HG03045 (cell line): ENCODE measurements around the gene FSD1.
"Not testable (repeated sequence)": the region's sequence is repeated elsewhere in the genome, so short reads cannot be mapped to it uniquely, and the experiment has no call there.

ENCODE experiments used
- ATAC-seq: cut with Tn5 transposase; IDR thresholded peaks from one replicate; pipeline ENCODE4 v1.9.1; 2021; ENCODE audit warnings: mild to moderate bottlenecking, moderate library complexity; ENCODE audit not compliant: unreplicated experiment

Gene FSD1

DNA sequence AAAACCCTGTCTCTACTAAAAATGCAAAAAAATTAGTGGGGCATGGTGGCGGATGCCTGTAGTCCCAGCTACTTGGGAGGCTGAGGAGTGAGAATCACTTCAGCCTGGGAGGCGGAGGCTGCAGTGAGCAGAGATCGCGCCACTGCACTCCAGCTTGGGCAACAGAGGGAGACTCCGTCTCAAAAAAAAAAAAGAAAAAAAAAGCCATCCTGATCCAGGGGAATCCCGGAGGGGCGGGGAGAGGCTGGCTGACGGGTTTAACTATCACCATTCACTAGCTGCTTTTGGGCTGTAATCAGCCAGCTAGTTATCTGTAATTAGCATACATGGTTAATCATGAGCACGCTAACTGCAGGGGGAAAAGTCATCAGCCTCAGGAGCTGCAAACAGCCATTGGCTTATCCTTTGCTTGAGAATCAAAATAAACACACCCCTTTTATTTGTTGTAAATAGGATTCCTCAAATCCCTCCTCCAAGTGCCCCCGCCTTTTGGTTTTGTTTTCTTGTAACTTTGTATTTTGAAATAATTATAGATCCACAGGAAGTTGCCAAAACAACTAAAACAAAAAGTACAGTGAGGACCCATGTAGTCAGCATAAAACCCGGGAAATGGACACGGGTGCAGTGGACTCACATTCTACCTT, 9.6 kb downstream of the FSD1 start:
- no peak for ATAC-seq

DNA sequence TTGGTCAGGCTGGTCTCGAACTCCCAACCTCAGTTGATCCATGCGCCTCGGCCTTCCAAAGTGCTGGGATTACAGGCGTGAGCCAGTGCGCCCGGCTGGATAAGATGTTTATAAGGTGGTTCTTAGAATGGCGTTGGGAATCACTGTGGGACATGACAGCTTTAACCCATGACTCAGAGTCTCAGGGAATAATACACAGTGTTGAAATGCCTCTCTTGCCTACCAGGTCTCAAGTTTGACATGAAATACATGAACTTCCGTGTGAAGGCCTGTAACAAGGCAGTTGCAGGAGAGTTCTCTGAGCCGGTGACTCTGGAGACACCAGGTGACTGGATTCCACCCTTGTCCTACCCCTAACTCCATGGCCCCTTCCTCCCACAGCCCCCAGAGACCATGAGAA, 12.6 kb downstream of the FSD1 start:
- no peak for ATAC-seq

DNA sequence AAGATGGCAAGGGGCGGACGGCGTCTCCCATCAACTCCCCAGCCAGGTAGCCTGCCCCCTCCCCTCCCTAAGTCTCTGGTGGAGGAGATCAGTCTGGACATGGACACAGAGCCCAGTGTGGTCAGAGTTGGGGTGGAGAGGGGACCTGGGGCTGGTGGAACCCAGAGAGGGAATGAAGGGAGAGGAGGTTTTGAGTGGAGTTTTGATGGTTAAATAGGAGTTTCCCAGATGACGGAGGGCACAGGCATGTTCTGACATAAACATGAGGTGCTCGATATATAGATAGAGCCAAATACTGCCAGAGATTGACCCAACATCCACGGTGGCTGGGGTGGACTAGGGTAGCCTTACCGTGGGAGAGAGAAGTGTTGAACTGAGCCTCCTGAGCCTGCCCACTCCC, 14.1 kb downstream of the FSD1 start:
- ATAC-seq, result no peak

DNA sequence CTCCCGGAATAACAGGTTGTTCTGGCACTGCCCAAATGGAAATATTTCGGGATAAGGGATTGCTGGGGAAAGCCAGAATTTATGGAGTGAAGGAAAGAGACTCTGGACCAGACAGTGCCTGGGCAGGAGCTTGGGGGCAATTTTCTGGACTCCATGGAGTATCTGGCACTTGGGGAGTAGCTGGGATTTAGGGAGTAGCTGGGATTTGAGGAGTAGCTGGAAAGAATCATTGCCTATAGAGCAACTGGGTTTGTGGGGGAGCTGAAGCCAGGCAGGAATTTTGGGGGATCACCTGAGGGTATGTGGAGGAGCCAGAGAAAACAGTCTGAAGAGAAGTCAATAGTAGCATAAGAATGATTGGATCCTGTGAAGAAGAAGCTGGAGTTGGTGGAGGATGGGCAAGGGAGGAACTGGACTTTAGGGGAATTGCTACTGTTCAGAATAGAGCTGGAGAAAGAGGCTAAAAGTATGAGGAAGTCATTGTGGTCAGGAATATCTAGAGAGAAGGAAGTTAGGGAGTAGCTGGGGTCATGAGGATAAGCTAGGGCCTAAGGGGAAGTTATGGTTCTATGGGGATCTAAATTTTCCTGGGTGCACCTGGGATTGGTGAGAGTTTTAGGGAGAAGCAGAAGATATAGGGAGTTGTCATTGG, 14.8 kb downstream of the FSD1 start:
- no peak for ATAC-seq

DNA sequence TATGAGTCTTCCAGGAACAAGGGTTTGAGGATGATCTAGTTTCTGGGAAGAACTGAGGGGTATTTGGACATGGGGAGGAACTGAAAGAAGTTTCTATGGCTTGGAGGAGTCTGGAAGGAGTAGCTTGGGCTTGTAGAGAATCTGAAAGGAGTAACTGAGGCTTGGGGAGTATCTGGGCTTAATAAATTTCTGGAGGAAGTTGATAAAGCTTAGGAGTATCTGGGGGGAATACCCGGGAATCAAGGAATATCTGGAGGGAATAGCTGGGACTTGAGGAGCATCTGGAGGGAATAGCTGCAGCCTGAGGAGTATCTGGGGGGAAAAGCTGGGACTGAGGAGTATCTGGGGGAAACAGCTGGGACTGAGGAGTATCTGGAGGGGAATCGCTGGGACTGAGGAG, 16.0 kb downstream of the FSD1 start:
- ATAC-seq, result no peak

DNA sequence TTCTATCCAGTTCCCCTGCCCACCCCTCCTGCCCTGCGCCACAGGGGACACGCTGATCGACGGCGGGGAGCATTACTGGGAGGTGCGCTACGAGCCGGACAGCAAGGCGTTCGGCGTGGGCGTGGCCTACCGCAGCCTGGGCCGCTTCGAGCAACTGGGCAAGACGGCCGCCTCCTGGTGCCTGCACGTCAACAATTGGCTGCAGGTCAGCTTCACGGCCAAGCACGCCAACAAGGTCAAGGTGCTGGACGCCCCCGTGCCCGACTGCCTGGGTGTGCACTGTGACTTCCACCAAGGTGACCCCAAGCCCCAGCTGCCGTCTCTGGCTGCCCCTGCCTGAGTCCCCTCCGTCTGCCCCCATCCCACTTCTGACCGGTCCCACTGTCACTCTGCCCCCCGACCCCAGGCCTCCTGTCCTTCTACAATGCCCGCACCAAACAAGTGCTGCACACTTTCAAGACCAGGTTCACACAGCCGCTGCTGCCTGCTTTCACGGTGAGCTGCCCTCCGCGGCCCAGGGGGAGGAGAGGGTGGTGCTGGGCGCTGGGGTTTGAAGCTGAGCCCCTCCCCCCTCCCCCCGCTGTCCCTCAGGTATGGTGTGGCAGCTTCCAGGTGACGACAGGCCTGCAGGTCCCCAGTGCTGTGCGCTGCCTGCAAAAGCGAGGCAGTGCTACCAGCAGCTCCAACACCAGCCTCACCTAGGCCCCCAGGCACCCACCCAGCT, 18.7 kb downstream of the FSD1 start:
- no peak for ATAC-seq

DNA sequence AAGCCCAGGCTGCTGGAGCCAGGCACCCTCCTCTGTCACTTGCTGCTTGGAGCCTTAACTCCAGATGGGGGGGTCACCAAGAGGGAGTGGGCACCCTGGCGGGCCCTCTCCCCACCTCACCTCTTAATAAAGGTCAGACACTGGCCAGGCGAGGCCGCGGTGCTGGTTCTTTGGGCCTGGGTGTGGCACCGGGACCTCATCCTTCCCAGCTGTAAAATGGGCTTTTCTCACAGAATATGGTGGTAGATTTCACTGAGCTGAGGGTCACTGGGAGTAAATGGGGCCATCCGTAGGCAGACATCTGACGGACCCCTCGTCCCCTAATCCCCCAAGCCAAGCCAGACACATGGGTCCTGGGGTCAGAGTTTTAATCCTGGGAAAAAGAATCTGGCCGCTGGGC, 19.3 kb downstream of the FSD1 start:
- no peak for ATAC-seq

DNA sequence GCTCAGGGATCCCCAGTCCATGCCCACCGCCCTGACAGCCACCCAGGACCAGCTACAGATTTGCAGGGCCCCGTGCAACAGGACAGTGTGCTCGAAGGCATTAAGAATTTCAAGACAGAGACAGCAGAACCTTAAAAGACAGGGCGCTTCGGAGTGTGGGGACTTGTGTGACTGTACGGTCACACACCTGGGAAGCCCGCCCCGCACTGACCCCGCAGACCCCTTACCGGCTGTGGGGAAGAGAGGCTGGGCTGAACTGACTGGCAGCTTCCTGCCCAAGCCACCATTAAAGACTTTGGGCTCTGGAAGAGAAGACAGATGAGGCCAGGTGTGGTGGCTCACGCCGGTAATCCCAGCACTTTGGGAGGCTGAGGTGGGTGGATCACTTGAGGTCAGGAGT, 19.8 kb downstream of the FSD1 start:
- no peak for ATAC-seq

DNA sequence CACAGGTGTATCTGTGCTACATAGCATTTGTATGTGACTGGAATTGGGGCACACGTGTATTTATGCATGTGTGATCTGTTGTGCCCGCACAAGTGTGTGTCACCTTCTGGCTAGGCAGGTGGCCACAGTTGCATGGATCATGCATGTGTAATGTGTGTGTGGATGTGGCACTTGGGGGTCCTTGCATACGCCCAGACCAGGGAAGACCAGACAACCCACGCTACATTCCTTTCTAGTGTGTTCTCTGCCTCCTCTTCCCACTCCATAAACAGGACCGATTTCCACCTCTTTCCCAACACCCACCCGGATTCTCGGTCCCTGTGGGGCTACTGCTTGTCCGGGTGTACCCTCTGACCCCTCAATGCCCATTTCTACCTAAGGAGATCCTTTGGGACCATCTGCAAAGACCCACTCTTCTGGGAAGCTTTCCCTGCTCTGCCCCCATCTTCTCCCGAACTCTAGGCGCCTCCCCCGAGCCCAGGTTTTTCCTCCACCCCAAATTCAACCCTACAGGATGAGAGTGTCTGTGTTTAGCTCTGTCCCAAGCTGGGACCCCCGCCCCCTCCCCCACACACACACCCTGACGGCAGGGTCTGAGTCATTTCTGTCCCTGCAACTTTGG, 21.9 kb downstream of the FSD1 start:
- no peak for ATAC-seq

DNA sequence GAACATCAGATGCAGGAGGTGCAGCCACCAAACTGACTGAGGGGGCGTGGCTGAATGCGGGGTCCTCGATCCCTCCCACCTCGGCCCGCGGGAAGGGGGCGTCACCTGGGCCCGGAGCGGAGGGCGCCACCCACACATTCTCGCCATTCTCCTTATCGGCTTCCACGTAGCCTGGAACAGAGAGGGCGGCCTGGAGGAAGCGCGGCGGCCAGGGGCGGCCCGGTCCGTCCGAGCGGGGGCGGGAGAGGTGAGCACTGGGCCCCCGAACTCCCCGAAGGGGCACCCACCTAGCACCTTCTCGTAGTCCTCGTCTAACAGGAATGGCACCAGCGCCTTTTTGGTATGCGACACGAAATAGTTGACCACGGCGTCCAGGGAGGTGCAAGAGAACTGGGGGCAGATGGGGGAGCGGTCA, 22.4 kb downstream of the FSD1 start:
- ATAC-seq, result no peak

DNA sequence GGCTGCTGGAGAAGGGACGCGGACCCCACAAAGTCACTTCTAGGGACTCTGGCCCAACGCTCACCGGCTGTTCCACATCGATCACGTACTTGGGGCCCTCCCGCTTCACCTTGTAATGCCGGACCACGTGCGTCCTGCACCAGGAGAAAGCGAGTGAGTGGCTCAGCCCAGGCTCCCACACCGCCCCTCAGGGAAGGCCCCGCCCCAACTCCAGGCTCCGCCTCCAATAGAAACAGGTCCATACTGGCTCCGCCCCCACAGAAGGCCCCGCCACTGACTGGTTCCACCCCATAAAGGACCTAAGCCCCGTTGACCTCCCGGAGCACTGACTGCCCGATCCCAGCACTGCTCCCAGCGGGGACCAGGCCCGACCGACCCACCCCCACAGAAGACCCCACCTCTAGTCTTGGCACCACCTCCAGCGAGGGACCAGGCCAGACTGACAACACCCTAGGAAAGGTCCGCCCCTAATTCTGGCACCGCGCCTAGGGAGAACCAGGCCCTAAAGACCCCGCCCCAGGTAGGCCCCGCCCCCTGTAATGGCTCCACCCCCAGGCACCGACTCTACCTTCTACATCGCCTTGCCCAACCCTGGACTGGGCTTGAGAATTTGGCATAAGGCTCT, 23.0 kb downstream of the FSD1 start:
- no peak for ATAC-seq

DNA sequence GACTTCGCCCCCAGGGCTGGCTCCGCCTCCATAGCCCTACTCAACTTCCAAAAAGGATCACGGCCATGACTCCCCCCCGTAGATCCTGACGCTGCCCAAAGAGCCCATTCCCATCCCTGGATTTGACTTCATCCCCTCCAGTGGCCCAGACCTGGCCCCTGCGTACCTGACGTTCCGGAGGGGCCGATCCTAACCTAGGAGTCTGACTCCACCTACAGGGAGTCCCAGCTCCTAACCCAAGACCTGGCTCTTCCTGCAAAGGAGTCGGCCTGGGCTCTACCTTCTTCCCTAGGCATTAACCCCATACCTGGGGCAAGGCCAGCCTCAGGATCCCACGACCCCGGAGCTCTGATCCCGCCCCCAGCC, 23.5 kb downstream of the FSD1 start:
- ATAC-seq, result no peak

DNA sequence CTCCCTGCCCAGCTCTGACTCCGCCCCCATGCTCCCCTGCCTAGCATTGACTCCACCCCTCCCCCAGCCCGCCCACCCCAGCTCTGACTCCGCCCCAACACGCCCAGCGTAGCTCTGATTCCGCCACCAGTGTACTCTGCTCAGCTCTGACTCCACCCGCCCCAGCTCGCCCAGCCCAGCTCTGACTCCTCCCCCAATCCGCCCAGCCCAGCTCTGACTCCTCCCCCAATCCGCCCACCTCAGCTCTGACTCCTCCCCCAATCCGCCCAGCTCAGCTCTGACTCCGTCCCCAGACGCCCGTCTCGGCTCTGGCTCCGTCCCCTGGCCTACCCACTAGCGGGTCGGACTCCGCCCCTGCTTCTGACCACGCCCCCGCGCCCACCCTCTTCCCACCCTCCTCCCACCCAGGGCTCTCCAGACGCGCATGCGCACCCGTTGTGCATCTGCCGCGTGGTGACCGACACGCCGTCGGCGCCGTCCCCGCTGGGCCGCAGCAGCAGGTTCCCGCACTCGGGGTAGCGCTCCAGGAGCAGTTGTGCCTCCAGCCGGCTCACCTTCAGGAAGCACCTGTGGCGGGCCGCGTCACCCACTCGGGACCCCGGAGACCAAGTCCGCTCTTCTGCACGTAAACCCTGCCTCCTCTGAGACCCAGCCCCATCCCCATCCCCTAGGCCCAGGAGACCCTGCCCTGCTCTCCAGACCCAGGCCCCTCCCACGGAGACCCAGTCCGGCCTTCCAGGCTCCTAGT, 24.0 kb downstream of the FSD1 start:
- ATAC-seq, result peak; percentile 73

DNA sequence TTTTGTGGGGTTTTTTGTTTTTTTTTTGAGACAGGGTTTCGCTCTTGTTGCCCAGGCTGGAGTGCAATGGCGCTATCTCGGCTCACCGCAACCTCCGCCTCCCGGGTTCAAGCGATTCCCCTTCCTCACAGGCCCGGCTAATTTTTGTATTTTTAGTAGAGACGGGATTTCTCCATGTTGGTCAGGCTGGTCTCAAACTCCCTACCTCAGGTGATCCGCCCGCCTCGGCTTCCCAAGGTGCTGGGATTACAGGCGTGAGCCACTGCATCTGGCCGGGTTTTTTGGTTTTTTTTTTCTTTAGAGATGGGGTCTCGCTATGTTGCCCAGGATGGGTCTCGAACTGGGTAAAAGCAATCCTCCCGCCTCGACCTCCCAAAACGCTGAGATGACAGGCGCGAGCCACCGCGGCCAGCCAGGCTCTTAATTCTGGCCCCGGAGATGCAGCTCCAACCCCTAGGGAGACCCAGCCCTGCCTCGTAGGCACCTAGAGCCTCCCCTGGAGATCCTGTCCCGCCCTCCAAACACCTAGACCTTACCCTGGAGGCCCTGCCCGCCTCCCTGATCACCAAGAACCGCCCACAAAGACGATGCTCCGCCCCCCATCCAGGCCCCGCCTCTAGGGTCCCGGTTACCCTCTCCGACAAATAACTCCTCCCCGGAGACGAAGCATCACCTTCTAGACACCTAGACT, 24.7 kb downstream of the FSD1 start:
- ATAC-seq, result not testable (repeated sequence)

DNA sequence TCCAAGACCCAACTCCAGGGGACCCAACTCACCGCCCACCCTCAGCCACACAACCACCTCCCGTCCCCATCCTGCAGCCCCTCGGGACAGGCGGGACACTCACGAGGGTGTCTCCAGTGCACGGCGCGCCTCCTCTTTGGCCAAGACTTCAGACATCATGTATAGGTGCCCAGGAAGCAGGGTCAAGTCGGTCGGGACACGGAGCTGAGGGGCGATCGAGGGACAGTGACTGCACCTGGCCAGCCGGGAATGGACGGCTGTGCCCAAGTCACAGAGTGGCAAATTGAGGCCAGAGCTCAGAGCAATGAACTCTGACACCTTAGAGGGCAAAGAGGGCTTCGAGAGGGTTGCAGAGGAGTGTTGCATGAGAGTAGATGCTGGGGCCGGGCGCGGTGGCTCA, 25.5 kb downstream of the FSD1 start:
- ATAC-seq, result no peak

DNA sequence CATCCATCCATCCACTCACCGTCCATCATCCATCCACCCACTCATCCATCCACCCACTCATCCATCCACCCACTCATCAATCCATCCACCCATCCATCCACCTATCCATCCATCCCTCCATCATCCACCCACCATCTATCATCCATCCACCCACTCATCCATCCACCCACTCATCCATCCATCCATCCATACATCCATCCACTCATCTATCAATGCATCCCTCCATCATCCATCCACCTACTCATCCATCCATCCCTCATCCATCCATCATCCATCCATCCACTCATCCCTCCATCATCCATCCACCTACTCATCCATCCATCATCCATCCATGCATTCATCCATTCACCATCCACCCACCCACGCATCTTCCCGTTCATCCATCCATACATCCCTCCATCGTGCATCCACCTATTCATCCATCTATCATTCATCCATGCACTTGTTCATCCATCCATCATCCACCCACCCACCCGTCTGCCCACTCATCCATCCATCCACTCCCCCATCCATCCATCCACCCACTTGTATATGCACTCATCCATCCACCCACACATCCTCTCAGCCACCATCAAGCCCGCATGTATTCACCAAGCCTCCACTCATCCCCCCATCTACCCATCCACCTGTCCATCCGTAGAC, 30.7 kb downstream of the FSD1 start:
- ATAC-seq, result no peak

DNA sequence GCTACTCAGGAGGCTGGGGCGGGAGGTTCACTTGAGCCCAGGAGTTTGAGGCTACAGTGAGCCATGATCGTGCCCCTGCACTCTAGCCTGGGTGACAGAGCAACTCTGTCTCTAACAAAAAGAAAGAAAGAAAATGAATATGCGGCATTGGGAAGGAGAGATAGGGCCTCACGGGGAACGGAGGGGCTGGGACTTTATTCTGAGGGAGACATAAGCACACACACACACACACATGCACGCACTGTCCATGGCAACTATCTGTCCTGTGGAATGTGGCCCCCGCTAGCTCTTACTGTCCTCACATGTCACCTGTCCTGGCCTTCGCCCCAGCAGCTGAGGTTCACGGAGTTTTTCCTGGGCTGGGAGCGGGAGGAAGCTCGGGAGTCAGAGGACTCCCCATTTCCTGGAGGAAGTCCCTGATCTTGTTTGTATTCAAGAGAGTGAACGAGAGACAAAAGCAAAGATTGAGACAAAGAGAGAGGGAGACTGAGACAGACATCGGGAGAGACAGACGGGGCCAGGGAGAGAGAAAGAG, 33.6 kb downstream of the FSD1 start:
- ATAC-seq, result no peak

DNA sequence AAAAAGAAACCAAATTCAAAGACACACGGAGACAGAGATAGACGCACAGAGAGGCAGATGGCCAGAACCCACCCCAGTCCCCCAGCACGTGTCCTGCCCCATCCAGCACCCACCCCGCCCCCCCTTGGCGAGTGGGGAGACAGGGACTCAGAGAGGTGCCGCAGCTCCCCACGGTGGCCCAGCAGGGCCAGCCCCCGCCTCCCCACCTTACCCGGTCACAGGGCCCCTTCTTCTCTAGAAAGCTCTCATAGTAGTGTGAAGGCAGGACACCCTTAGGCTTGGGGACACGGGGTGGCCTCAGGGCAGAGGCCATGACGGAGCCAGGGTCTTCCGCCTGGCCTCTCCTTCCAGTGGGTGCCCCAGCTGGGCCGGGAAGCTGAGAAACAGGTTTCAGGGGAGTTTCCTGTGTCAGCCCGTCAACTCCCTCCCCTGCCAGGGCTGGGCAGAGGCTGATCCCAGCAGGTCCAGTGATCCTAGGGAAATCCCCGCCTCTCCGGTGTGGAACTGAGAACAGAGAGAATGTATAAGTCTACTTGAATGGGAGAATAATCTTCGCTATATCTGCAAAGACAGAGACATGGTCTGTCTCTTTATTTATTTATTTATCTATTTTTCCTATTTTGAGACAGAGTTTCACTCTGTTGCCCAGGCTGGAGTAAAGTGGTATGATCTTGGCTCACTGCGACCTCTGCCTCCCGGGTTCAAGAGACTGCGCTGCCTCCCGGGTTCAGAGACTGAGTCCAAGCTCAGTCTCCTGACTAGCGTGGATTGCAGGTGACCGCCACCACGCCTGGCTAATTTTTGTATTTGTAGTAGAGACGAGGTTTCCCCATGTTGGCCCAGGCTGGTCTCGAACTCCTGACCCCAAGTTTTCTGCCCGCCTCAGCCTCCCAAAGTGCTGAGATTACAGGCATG, 34.3 kb downstream of the FSD1 start, which contains the start of gene STAP2:
STAP2 (minus strand) TSS at position 387 of the 915 bp plus-strand sequence; CDS start at position 313, 74 bp downstream.
- no peak for ATAC-seq
